HG03066 (cell line): ENCODE data around the gene KRABD2.
"Not testable (repeated sequence)": the region's sequence is repeated elsewhere in the genome, so short reads cannot be mapped to it uniquely, and the experiment has no call there.

Source experiments
- ATAC-seq: cut with Tn5 transposase; IDR thresholded peaks from one replicate; pipeline ENCODE4 v1.9.1; 2021; ENCODE audit warnings: low read depth; ENCODE audit not compliant: unreplicated experiment

The KRABD2 gene

DNA sequence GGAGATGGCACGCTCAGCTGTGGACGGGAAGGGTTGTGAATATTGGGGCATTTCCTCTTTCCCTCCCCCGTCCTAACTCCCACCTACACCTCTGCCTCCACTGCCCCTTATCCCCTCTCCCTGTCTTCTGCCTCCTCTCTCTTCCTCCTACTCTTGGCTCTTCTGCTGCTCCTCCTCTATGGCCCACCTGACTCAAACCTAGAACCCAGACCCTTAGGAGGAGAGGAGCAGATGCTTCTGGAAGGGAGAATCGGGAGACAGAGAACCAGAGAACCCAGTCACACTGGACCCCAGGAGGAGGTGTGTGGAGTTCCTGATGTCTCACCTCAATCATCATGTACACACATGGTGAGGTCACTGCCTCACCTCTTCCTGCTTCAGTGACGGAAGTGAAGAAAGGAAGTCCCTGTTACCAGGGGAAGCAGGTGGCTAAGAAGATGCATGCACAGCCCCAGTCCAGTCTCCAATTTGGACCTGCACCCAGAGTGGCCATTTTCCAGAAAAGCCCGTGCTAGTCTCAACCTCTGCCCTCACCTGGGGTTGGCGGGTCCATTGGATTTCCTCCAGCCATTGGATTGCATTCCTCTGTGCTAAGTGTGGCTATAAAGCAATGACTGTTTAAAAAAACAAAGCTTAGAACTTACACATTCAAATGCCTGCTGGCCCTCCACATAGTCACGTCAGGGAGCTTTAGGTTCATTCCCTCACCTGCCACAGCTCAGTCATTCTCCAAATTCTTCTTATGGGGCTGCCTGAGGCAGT is 17.1 kb upstream of the KRABD2 start:
- no peak for ATAC-seq

GRCh38 chr17:8392674-8393469 is 16.4 kb upstream of the KRABD2 start:
- ATAC-seq: no peak

GRCh38 chr17:8392274-8392673 is 15.8 kb upstream of the KRABD2 start:
- no peak for ATAC-seq

- no peak for ATAC-seq
Measured at GRCh38 chr17:8391711-8392110, 15.2 kb upstream of the KRABD2 start.

GRCh38 chr17:8387914-8388651 is 11.6 kb upstream of the KRABD2 start:
- no peak for ATAC-seq

- no peak for ATAC-seq
Measured at GRCh38 chr17:8386841-8387240, 10.3 kb upstream of the KRABD2 start.

DNA sequence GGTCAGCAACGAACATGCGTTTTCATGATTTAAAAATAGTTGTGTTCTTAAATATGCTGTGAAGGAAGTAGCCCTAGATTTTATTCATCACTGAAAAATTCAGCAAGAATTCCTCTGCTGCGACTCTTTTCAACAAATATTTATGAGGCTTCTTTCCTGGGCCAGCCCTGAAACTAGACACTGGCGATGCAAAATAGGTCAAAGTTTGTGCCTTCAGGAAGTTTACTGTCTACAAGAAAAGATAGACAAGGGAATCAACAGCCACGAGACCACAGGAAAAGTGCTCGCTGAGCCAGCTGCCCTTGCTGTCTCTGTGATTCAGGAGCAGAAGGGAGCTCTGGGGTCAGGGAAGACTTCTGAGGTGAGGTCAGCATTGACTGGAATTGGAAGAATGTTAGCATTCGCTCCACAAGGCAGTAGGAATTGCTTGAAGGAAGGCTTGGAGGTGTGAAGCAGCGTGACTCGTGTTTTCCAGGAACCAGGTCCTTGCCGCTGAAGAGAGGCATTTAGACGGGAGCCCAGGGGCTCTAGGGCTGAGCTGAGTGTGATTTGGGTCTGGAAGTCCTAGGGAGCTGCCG is 8.4 kb upstream of the KRABD2 start:
- no peak for ATAC-seq

DNA sequence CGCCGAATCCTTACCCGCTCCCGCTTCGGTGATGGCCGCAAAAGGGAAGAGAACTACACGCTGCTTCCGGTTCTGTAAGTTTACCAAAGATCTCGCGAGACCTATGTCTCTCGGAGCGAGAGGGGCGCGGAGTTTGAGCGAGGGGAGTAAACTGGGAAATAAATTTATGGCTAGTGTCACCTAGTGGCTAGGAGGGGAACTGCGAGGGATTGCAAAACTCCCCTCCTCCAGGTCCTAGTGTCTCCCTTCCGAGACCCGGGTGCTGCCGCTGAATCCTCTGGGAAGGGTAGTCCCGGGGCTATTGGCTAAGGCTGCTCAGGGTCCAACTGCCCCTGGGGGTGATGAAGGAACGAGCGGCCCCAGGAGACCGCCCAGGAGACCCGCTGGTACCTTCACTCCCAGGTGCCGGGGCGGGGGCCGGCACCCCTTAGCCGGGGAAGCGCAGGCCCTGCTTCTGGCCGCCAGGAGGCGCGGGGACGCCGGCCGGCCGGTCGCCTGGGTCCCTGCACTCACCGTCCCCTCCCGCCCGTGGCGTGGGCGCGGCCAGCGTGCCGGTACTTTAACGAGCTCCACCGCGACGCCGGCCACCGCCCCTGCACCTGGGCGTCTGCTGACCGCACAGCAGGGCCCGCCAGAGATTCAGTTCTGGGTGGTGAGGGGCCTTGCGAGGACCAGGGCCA is 6.8 kb upstream of the KRABD2 start, which contains the start of gene RPL26:
RPL26 (minus strand) TSS at position 51 of the 680 bp plus-strand sequence. CDS start 883 bp downstream, outside the sequence.
- ATAC-seq: peak; percentile 83

GRCh38 chr17:8382880-8383142 is 6.3 kb upstream of the KRABD2 start:
- no peak for ATAC-seq

GRCh38 chr17:8382052-8382879 is 5.8 kb upstream of the KRABD2 start:
- ATAC-seq: no peak

- ATAC-seq: no peak
Measured at GRCh38 chr17:8380049-8380448, 3.5 kb upstream of the KRABD2 start.

- not testable (repeated sequence) for ATAC-seq
Measured at GRCh38 chr17:8378117-8378516, 1.6 kb upstream of the KRABD2 start.

DNA sequence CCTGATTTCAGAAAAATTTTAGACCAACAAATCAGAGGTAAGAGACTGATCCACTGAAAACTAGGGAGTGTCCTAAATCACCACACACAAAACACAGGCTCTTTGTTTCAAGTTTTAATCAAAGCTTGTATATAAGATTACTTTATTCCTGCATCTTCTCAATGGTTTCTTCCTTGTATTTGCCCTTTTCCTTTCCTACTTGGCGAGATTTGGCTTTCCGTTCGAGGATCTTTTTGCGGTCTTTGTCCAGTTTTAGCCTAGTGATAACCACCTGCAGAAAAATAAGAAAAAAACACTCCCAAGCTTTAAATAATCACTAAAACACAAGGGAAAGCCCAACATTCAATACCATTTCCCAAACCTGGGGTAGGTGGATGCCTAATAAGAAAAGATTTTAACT is 918 bp upstream of the KRABD2 start:
- ATAC-seq: no peak

DNA sequence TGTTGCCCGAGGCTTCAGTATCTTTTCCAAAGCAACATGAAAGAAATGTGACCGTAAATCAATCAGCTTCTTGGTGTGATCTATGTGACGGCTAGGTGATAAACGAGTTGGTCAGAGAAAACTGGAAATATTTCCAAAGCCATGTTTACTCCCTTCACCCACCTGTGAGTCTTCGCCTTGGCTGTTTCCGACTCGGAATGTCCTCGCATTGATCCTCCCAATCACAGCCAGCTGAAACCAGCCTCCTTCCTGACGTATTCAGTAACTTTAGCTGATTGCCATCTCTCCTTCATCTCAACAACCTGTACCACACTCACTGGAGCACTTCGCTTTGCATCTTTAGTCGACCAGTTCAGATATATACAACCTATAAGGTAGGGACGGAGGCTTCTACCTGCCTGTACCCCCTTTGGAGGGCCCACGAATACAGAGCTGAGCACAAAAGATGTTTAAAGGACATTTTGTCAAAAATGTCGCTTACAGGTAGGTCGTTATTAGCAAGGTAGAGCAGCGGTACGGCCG is 705 bp downstream of the KRABD2 start:
- ATAC-seq: no peak

GRCh38 chr17:8373856-8374255 is 2.6 kb downstream of the KRABD2 start:
- ATAC-seq: not testable (repeated sequence)

- ATAC-seq: no peak
Measured at GRCh38 chr17:8372422-8372821, 4.1 kb downstream of the KRABD2 start.

DNA sequence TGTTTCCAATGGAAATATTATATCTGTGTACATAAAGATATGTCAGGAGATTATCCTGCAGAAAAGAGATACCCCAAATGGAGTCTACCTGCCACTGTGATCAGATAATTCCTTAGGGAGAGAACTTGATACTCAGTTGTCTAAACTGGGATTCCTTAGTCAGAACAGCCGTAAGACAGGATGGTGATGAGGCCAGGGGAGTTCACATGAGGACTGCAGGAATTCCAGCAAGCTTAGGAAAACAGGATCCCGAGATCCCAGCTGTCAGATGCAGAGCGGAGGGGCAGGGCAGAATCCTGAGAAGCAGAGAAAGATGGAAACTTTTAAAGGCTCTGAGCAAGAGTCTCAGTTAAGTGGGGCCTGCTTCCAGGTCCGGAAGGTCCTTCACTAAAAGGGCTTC is 4.7 kb downstream of the KRABD2 start:
- ATAC-seq: no peak

DNA sequence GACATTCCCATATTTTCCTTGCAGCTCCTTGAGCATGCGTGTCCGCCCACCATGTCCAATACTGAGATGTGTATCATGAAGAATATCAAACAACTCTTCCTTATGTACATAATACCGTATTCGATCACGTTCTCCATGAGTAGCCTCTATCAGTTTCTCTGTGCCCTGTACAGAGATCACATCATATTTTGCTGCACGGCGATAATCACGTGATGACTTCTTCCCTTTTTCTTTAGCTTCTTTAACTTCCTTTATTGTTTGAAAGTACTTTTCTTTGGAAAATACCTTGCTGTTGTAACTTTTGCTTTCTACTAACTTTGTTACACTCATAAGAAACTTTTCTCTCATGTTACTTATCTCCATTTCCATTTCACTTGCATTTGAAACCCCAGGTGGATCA is 6.6 kb downstream of the KRABD2 start:
- ATAC-seq: no peak

DNA sequence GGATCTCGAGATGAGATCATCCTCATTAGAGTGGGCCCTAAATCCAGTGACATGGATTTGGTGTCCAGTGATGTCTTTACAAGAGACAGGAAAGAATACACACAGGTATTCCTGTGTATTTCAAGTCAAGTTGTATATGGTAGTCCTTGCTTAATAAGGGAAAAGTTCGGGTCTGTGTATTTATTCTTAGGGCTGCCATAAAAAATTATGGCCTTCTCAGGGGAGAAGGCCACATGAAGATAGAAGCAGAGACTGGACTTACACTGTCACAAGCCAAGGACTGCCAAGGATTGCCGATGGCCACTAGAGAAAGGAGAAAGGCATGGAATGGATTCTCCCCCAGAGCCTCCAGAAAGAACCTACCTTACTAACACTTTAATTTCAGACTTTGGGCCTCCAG is 8.3 kb downstream of the KRABD2 start:
- ATAC-seq: no peak
